Measurements from ENCODE around the gene HTR3C. TPM values are rescaled to one million over a fixed set of nuclear protein-coding genes. Genes with fewer than 3 reads are reported as not detected.
A peak's percentile ranks its signal among the peaks of the same experiment; 100 is the strongest.

The HTR3C gene
- total RNA-seq, 3 donors from 2014 or later: 0.17 to 0.41 TPM; not detected in 1

- DNase-seq (peak in 1 of 3 donors; percentile 3), ATAC-seq (peak; percentile 45)
- H3K36me3 ChIP-seq (ENCODE audit: low read depth): no peaks in the 10 kb centered on the region
- no peaks in the 10 kb centered on the region for H3K9me3 ChIP-seq
- no peak for TF ChIP-seq CTCF (IDR thresholded peaks at IDR 0.05)
- intact Hi-C loops (cut with DNase I, micrococcal nuclease): no loop called here
- no peaks in the 10 kb centered on the region for H3K4me1 ChIP-seq (ENCODE audit: low read depth)
- no peak overlapping the region for H3K4me3 ChIP-seq
These were observed 12.8 kb upstream of the HTR3C start for GRCh38 chr3:184040010-184040409.

GRCh38 chr3:184042617-184043016 is 10.2 kb upstream of the HTR3C start:
- no peak for TF ChIP-seq CTCF (IDR thresholded peaks at IDR 0.05)
- Histone ChIP-seq H3K9me3 (no peaks in the 10 kb centered on the region), H3K4me1 (ENCODE audit: low read depth) (no peaks in the 10 kb centered on the region), H3K36me3 (ENCODE audit: low read depth) (no peaks in the 10 kb centered on the region), H3K4me3 (no peak overlapping the region)
- ATAC-seq: no peak
- intact Hi-C loops (cut with DNase I, micrococcal nuclease): no loop called here
- no peak for DNase-seq

GRCh38 chr3:184045995-184046394 is 6.9 kb upstream of the HTR3C start:
- TF ChIP-seq CTCF (IDR thresholded peaks at IDR 0.05): no peak
- H3K36me3 ChIP-seq (ENCODE audit: low read depth): no peaks in the 10 kb centered on the region
- no peaks in the 10 kb centered on the region for H3K4me1 ChIP-seq (ENCODE audit: low read depth)
- DNase-seq: no peak
- no peak for ATAC-seq
- intact Hi-C loops (cut with DNase I, micrococcal nuclease): no loop called here
- no peaks in the 10 kb centered on the region for H3K9me3 ChIP-seq
- no peak overlapping the region for H3K4me3 ChIP-seq

- no peaks in the 10 kb centered on the region for H3K4me1 ChIP-seq (ENCODE audit: low read depth)
- H3K4me3 ChIP-seq: no peak overlapping the region
- peak in 2 of 3 donors; percentile 17 to 34 for DNase-seq
- peak; percentile 80 for ATAC-seq
- intact Hi-C loops (cut with DNase I, micrococcal nuclease): no loop called here
- no peak for TF ChIP-seq CTCF (IDR thresholded peaks at IDR 0.05)
- no peaks in the 10 kb centered on the region for H3K9me3 ChIP-seq
- no peaks in the 10 kb centered on the region for H3K36me3 ChIP-seq (ENCODE audit: low read depth)
These were observed 2.5 kb upstream of the HTR3C start for GRCh38 chr3:184050217-184050847.

GRCh38 chr3:184058029-184058428 is 5.2 kb downstream of the HTR3C start:
- no peak overlapping the region for H3K4me3 ChIP-seq
- DNase-seq: no peak
- H3K9me3 ChIP-seq: no peaks in the 10 kb centered on the region
- no peaks in the 10 kb centered on the region for H3K4me1 ChIP-seq (ENCODE audit: low read depth)
- no peaks in the 10 kb centered on the region for H3K36me3 ChIP-seq (ENCODE audit: low read depth)
- TF ChIP-seq CTCF (IDR thresholded peaks at IDR 0.05): no peak
- no peak for ATAC-seq
- intact Hi-C loops (cut with DNase I, micrococcal nuclease): no loop called here

GRCh38 chr3:184059424-184059823 is 6.6 kb downstream of the HTR3C start:
- H3K9me3 ChIP-seq: no peaks in the 10 kb centered on the region
- no peak for ATAC-seq
- no peak overlapping the region for H3K4me3 ChIP-seq
- H3K36me3 ChIP-seq (ENCODE audit: low read depth): no peaks in the 10 kb centered on the region
- H3K4me1 ChIP-seq (ENCODE audit: low read depth): no peaks in the 10 kb centered on the region
- intact Hi-C loops (cut with DNase I, micrococcal nuclease): no loop called here
- TF ChIP-seq CTCF (IDR thresholded peaks at IDR 0.05): no peak
- DNase-seq: no peak

All from mucosa of descending colon (tissue), 3 donors.